ENCODE results near the gene COL21A1.
"Not testable (repeated sequence)": the region's sequence is repeated elsewhere in the genome, so short reads cannot be mapped to it uniquely, and the experiment has no call there.

Gene COL21A1

GRCh38 chr6:56263596-56264315 is 16.4 kb upstream of the COL21A1 start:
- no peak for TF ChIP-seq GATA1 (IDR thresholded peaks at IDR 0.05; ENCODE audit: low read depth, low read length)
- TF ChIP-seq POLR2A (IDR thresholded peaks at IDR 0.05; ENCODE audit: low read length), result no peak
- no peak for DNase-seq

- not testable (repeated sequence) for DNase-seq
Observed at GRCh38 chr6:56260593-56260992, 13.2 kb upstream of the COL21A1 start.

- no peak for DNase-seq
- TF ChIP-seq POLR2A (IDR thresholded peaks at IDR 0.05; ENCODE audit: low read length) (no peak), GATA1 (IDR thresholded peaks at IDR 0.05; ENCODE audit: low read depth, low read length) (no peak)
Observed at GRCh38 chr6:56259234-56260077, 12.1 kb upstream of the COL21A1 start.

- TF ChIP-seq GATA1 (IDR thresholded peaks at IDR 0.05; ENCODE audit: low read depth, low read length) (no peak), POLR2A (IDR thresholded peaks at IDR 0.05; ENCODE audit: low read length) (no peak)
- DNase-seq, result no peak
Observed at GRCh38 chr6:56255349-56255748, 8.0 kb upstream of the COL21A1 start.

GRCh38 chr6:56250266-56250665 is 2.9 kb upstream of the COL21A1 start:
- TF ChIP-seq GATA1 (IDR thresholded peaks at IDR 0.05; ENCODE audit: low read depth, low read length), result no peak
- TF ChIP-seq POLR2A (IDR thresholded peaks at IDR 0.05; ENCODE audit: low read length), result no peak
- no peak for DNase-seq

GRCh38 chr6:56247654-56248122 is 308 bp upstream of the COL21A1 start:
- TF ChIP-seq GATA1 (IDR thresholded peaks at IDR 0.05; ENCODE audit: low read depth, low read length), result no peak
- no peak for TF ChIP-seq POLR2A (IDR thresholded peaks at IDR 0.05; ENCODE audit: low read length)
- DNase-seq, result no peak

- no peak for DNase-seq
- TF ChIP-seq GATA1 (IDR thresholded peaks at IDR 0.05; ENCODE audit: low read depth, low read length), result no peak
- no peak for TF ChIP-seq POLR2A (IDR thresholded peaks at IDR 0.05; ENCODE audit: low read length)
Observed at GRCh38 chr6:56246541-56246880, 869 bp downstream of the COL21A1 start.

GRCh38 chr6:56245903-56246351 is 1.5 kb downstream of the COL21A1 start:
- no peak for DNase-seq
- TF ChIP-seq GATA1 (IDR thresholded peaks at IDR 0.05; ENCODE audit: low read depth, low read length), result no peak
- TF ChIP-seq POLR2A (IDR thresholded peaks at IDR 0.05; ENCODE audit: low read length), result no peak

GRCh38 chr6:56244528-56245253 is 2.7 kb downstream of the COL21A1 start:
- TF ChIP-seq POLR2A (IDR thresholded peaks at IDR 0.05; ENCODE audit: low read length) (no peak), GATA1 (IDR thresholded peaks at IDR 0.05; ENCODE audit: low read depth, low read length) (no peak)
- DNase-seq, result no peak

- TF ChIP-seq GATA1 (IDR thresholded peaks at IDR 0.05; ENCODE audit: low read depth, low read length) (no peak), POLR2A (IDR thresholded peaks at IDR 0.05; ENCODE audit: low read length) (no peak)
- no peak for DNase-seq
Observed at GRCh38 chr6:56244089-56244488, 3.3 kb downstream of the COL21A1 start.

GRCh38 chr6:56243518-56244070 is 3.8 kb downstream of the COL21A1 start:
- DNase-seq, result no peak
- TF ChIP-seq POLR2A (IDR thresholded peaks at IDR 0.05; ENCODE audit: low read length), result no peak
- TF ChIP-seq GATA1 (IDR thresholded peaks at IDR 0.05; ENCODE audit: low read depth, low read length), result no peak

GRCh38 chr6:56242346-56242745 is 5.0 kb downstream of the COL21A1 start:
- TF ChIP-seq GATA1 (IDR thresholded peaks at IDR 0.05; ENCODE audit: low read depth, low read length) (no peak), POLR2A (IDR thresholded peaks at IDR 0.05; ENCODE audit: low read length) (no peak)
- DNase-seq, result no peak

- no peak for DNase-seq
- TF ChIP-seq GATA1 (IDR thresholded peaks at IDR 0.05; ENCODE audit: low read depth, low read length), result no peak
- TF ChIP-seq POLR2A (IDR thresholded peaks at IDR 0.05; ENCODE audit: low read length), result no peak
Observed at GRCh38 chr6:56241124-56241802, 6.1 kb downstream of the COL21A1 start.
